ENCODE data around the gene KLHL29.

Gene KLHL29

GRCh38 chr2:23518481-23519333, 133.7 kb downstream of the KLHL29 start:
- DNase-seq, result no peak

- no peak for DNase-seq
Observed at GRCh38 chr2:23519334-23519651, 134.3 kb downstream of the KLHL29 start.

- DNase-seq, result peak; percentile 55
Observed at GRCh38 chr2:23520256-23520655, 135.3 kb downstream of the KLHL29 start.

GRCh38 chr2:23521060-23521459, 136.1 kb downstream of the KLHL29 start:
- no peak for DNase-seq

- no peak for DNase-seq
Observed at GRCh38 chr2:23522726-23523372, 137.9 kb downstream of the KLHL29 start.

- DNase-seq, result no peak
Observed at GRCh38 chr2:23523373-23524260, 138.6 kb downstream of the KLHL29 start.

GRCh38 chr2:23524261-23524706, 139.3 kb downstream of the KLHL29 start:
- peak; percentile 76 for DNase-seq

GRCh38 chr2:23525137-23525765, 140.3 kb downstream of the KLHL29 start:
- no peak for DNase-seq

GRCh38 chr2:23526114-23526513, 141.1 kb downstream of the KLHL29 start:
- DNase-seq, result no peak

- no peak for DNase-seq
Observed at GRCh38 chr2:23526835-23527790, 142.1 kb downstream of the KLHL29 start.

GRCh38 chr2:23528171-23528570, 143.2 kb downstream of the KLHL29 start:
- no peak for DNase-seq

- DNase-seq, result no peak
Observed at GRCh38 chr2:23528690-23529089, 143.7 kb downstream of the KLHL29 start.

- DNase-seq, result no peak
Observed at GRCh38 chr2:23529659-23530058, 144.7 kb downstream of the KLHL29 start.

GRCh38 chr2:23530206-23530908, 145.4 kb downstream of the KLHL29 start:
- no peak for DNase-seq

- DNase-seq, result no peak
Observed at GRCh38 chr2:23530909-23531276, 145.9 kb downstream of the KLHL29 start.

GRCh38 chr2:23531280-23531679, 146.3 kb downstream of the KLHL29 start:
- DNase-seq, result no peak

GRCh38 chr2:23531881-23532280, 146.9 kb downstream of the KLHL29 start:
- no peak for DNase-seq

GRCh38 chr2:23532391-23533337, 147.7 kb downstream of the KLHL29 start:
- no peak for DNase-seq

- DNase-seq, result no peak
Observed at GRCh38 chr2:23533338-23533695, 148.3 kb downstream of the KLHL29 start.

GRCh38 chr2:23534771-23535170, 149.8 kb downstream of the KLHL29 start:
- DNase-seq, result no peak

Measured in kidney glomerular epithelial cell (primary cell).